HepG2 (cell line): Measurements from ENCODE around the gene ZNF277. TPM values are rescaled to one million over a fixed set of nuclear protein-coding genes. Genes with fewer than 3 reads are reported as not detected.

Experiments used
- ATAC-seq: fragments of 200-7000 bp; cut with Tn5 transposase; 3 replicates; pipeline ENCODE4 v1.9.1; 2020; ENCODE audit warnings: mild to moderate bottlenecking, moderate library complexity
- BruUV-seq: library from RNA; stranded (reverse); fragments of 400-500 nt; replicated peaks from 2 replicates; lab custom pipeline; 2021; lab: Mats Ljungman, UMichigan
- CTCF ChIA-PET: fragments of 300-600 bp; formaldehyde crosslinking; extraction: SDS; loops from one replicate; lab custom pipeline; 2021; ENCODE audit warnings: low total read pairs, inconsistent platforms, low intra/inter-chr PET ratio; lab: Yijun Ruan, JAX
- POLR2A ChIA-PET: fragments of 350-600 bp; sonication (Branson Sonifier 250); formaldehyde crosslinking; loops from one replicate; lab custom pipeline; 2020; ENCODE audit warnings: antibody characterized with exemption, inconsistent platforms; lab: Yijun Ruan, JAX
- DNase-seq: peaks from one replicate; pipeline ENCODE4 v3.0.0-alpha.2; 2015; ENCODE audit warnings: low spot score
- FAIRE-seq: peaks from 3 replicates; lab custom pipeline; 2011; peaks lifted over from hg19 to GRCh38; lab: Jason Lieb, UNC
- H2AFZ ChIP-seq: one replicate; pipeline ENCODE4 v1.6.1; 2011; ENCODE audit warnings: low read length, inconsistent platforms
- H3K27ac ChIP-seq: fragments of 300-600 bp; 3 replicates; pipeline ENCODE4 v1.8.0; 2011; ENCODE audit warnings: mixed run types, mild to moderate bottlenecking, mixed read lengths, low read length, inconsistent platforms; ENCODE audit not compliant: insufficient read depth; ENCODE audit errors: extremely low read length
- H3K27me3 ChIP-seq, 2 experiments: fragments of 200-600 bp in 1 of 2; 2 replicates in 1 of 2; 3 replicates in 1 of 2; pipeline versions ENCODE4 v1.6.0 to v1.8.0; 2011; ENCODE audit warnings: low read length in 2 of 2, mild to moderate bottlenecking in 2 of 2, moderate library complexity in 2 of 2, inconsistent platforms in 1 of 2; ENCODE audit not compliant: insufficient read depth in 2 of 2, control insufficient read depth in 1 of 2
- H3K36me3 ChIP-seq, 2 experiments: fragments of 200-600 bp in 1 of 2; replicated peaks in 1 of 2; 2 replicates in 1 of 2; 3 replicates in 1 of 2; pipeline versions ENCODE4 v1.5.1 to v1.8.0; 2011; ENCODE audit warnings: low read length in 2 of 2, inconsistent platforms in 1 of 2; ENCODE audit not compliant: insufficient read depth in 2 of 2, control insufficient read depth in 1 of 2
- H3K4me1 ChIP-seq: 2 replicates; pipeline ENCODE4 v1.5.1; 2012; ENCODE audit warnings: low read length, inconsistent platforms; ENCODE audit not compliant: insufficient read depth
- H3K4me2 ChIP-seq: 2 replicates; pipeline ENCODE4 v1.6.0; 2011; ENCODE audit warnings: low read depth, low read length, inconsistent platforms
- H3K4me3 ChIP-seq, 3 experiments: fragments of 200-600 bp in 1 of 3; sonication (generic), shearing (Covaris generic) in 1 of 3; replicated peaks in 1 of 3; 2 replicates each; pipeline ENCODE4 v1.5.1; 2011 to 2016; ENCODE audit warnings: low read length in 3 of 3, inconsistent platforms in 2 of 3, low read depth in 2 of 3, mild to moderate bottlenecking in 2 of 3, control low read depth in 1 of 3, mixed read lengths in 1 of 3; ENCODE audit not compliant: insufficient read depth in 1 of 3
- H3K79me2 ChIP-seq: one replicate; pipeline ENCODE4 v1.6.1; 2011; ENCODE audit warnings: low read length, inconsistent platforms; ENCODE audit not compliant: insufficient read depth
- H3K9ac ChIP-seq: 2 replicates; pipeline ENCODE4 v1.6.0; 2011; ENCODE audit warnings: mild to moderate bottlenecking, low read depth, low read length, inconsistent platforms; ENCODE audit not compliant: insufficient read depth
- H3K9me3 ChIP-seq: 2 replicates; pipeline ENCODE4 v1.5.1; 2012; ENCODE audit warnings: mild to moderate bottlenecking, low read length
- H4K20me1 ChIP-seq: 2 replicates; pipeline ENCODE4 v1.6.0; 2011; ENCODE audit warnings: inconsistent platforms, mild to moderate bottlenecking, low read length, moderate library complexity; ENCODE audit not compliant: insufficient read depth
- HOXA5 ChIP-seq: sonication (generic); formaldehyde crosslinking; IDR thresholded peaks from 2 replicates; pipeline ENCODE4 v1.4.0; 2020; ENCODE audit warnings: missing genetic modification reagents
- NFE2 ChIP-seq: sonication (generic); formaldehyde crosslinking; IDR thresholded peaks from 2 replicates; pipeline ENCODE4 v1.4.0; 2020; ENCODE audit warnings: missing genetic modification reagents
- RAD51 ChIP-seq: fragments of 450-650 bp; IDR thresholded peaks from 2 replicates; pipeline ENCODE4 v1.6.1; 2016; ENCODE audit warnings: borderline replicate concordance
- ZNF3 ChIP-seq: IDR thresholded peaks from 2 replicates; pipeline ENCODE4 v1.7.0; 2017; ENCODE audit warnings: inconsistent platforms
- ZNF468 ChIP-seq: sonication (generic); formaldehyde crosslinking; IDR thresholded peaks from 2 replicates; pipeline ENCODE4 v1.8.0; 2022; ENCODE audit warnings: mild to moderate bottlenecking, moderate library complexity, missing genetic modification reagents
- ZNF484 ChIP-seq: sonication (generic); formaldehyde crosslinking; IDR thresholded peaks from 2 replicates; pipeline ENCODE4 v1.5.1; 2020; ENCODE audit warnings: mild to moderate bottlenecking, low read depth, missing genetic modification reagents, borderline replicate concordance
- ZNF710 ChIP-seq: sonication (generic); formaldehyde crosslinking; IDR thresholded peaks from 2 replicates; pipeline ENCODE4 v1.5.0; 2020; ENCODE audit warnings: mild to moderate bottlenecking, missing genetic modification reagents, borderline replicate concordance
- ZNF782 ChIP-seq: sonication (generic); formaldehyde crosslinking; IDR thresholded peaks from 2 replicates; pipeline ENCODE4 v1.4.0; 2020; ENCODE audit warnings: missing genetic modification reagents, mild to moderate bottlenecking, borderline replicate concordance
- WGBS: methylation state at CpG from one replicate; pipeline ENCODE4 v1.1.6; 2017; ENCODE audit warnings: low lambda C conversion rate; 5-methylcytosine and 5-hydroxymethylcytosine counted together
- in situ Hi-C: cut with HindIII; loops from 2 replicates; pipeline ENCODE4 v1.10.0; 2017; ENCODE audit warnings: low pct_unique_long_range_greater_than_20kb; ENCODE audit not compliant: extremely low pct_ligation_motif_present
- intact Hi-C: fragments of 100-400 bp; cut with micrococcal nuclease; formaldehyde crosslinking; loops from one replicate; pipeline ENCODE4 v1.10.0; 2022; ENCODE audit not compliant: unreplicated experiment
- polyA plus RNA-seq, 8 experiments: library from polyadenylated mRNA; depleted of rRNA in 3 of 8; stranded (reverse) in 7 of 8; unstranded in 1 of 8; fragments of >200 nt; fragmentation: Illumina TruSeq in 4 of 8; extraction: Trizol in 4 of 8; gene quantifications; 2 replicates each; pipeline versions ENCODE4 v1.2.1 to v1.2.3, GENCODE V29; 2011 to 2016; ENCODE audit warnings: low read depth in 4 of 8, missing spikeins in 1 of 8, mixed read lengths in 1 of 8; ENCODE audit not compliant: insufficient read depth in 1 of 8
- total RNA-seq, 5 experiments: library from RNA; depleted of rRNA; stranded (reverse); fragments of >200 nt; fragmentation: Illumina TruSeq; extraction: Trizol; gene quantifications; 2 replicates each; pipeline ENCODE4 v1.2.3, GENCODE V29; 2016; ENCODE audit warnings: low read depth in 1 of 5

Gene ZNF277
- total and polyA plus RNA-seq, 2 of the 13 experiments (the other 11 are each of a cell fraction or from before 2014, with no cell fraction given), result 29.1 to 30.1 TPM

GRCh38 chr7:112372101-112372500 is 165.6 kb downstream of the ZNF277 start:
- Histone ChIP-seq H4K20me1 (no peaks in the 10 kb centered on the region), H3K9me3 (no peaks in the 10 kb centered on the region), H3K36me3 (no peaks in the 10 kb centered on the region), H3K4me1 (no peaks in the 10 kb centered on the region), H2AFZ (no peak overlapping the region), H3K79me2 (no peaks in the 10 kb centered on the region), H3K9ac (no peak overlapping the region), H3K4me3 (no peak overlapping the region), H3K27me3 (no peaks in the 10 kb centered on the region), H3K4me2 (no peak overlapping the region), H3K27ac (no peak overlapping the region)
- POLR2A ChIA-PET, result no interaction called here
- DNase-seq (no peak), FAIRE-seq (no peak), ATAC-seq (no peak)
- WGBS, result 0% methylated on average over 1 of the region's 1 CpG
- in situ Hi-C loops (no loop called here), intact Hi-C loops (no loop called here)
- BruUV-seq, result no TSS peak
- CTCF ChIA-PET, result no interaction called here
- TF ChIP-seq ZNF468 (no peak), HOXA5 (CRISPR knock-in tag) (no peak), ZNF710 (no peak), ZNF3 (CRISPR knock-in tag) (no peak)

GRCh38 chr7:112377593-112377992 is 171.1 kb downstream of the ZNF277 start:
- Histone ChIP-seq H3K27me3 (no peaks in the 10 kb centered on the region), H3K36me3 (no peaks in the 10 kb centered on the region), H3K4me1 (no peaks in the 10 kb centered on the region), H3K79me2 (no peaks in the 10 kb centered on the region), H3K27ac (no peak overlapping the region), H3K4me2 (no peak overlapping the region), H3K4me3 (no peak overlapping the region), H2AFZ (no peak overlapping the region), H3K9me3 (no peaks in the 10 kb centered on the region), H3K9ac (no peak overlapping the region), H4K20me1 (no peaks in the 10 kb centered on the region)
- in situ Hi-C loops (no loop called here), intact Hi-C loops (loop anchor here (2.0 kb wide), 1 partner anchor 39 kb away; no protein-coding TSS in a partner anchor)
- TF ChIP-seq ZNF484 (no peak), NFE2 (no peak), RAD51 (no peak), ZNF782 (CRISPR knock-in tag) (no peak)
- ATAC-seq (no peak), FAIRE-seq (no peak), DNase-seq (no peak)
- POLR2A ChIA-PET, result no interaction called here
- 54% methylated on average over 1 of the region's 1 CpG for WGBS
- BruUV-seq, result no TSS peak
- CTCF ChIA-PET, result no interaction called here
